Keratinocyte (primary cell): Measurements from ENCODE around the gene VWA5A. TPM values are rescaled to one million over a fixed set of nuclear protein-coding genes. Genes with fewer than 3 reads are reported as not detected.
A peak's percentile ranks its signal among the peaks of the same experiment; 100 is the strongest.

Source experiments
- DNase-seq: peaks from one replicate; pipeline ENCODE4 v3.0.0-alpha.2; 2011; ENCODE audit warnings: low read depth, missing footprints, low spot score
- FAIRE-seq: peaks from 2 replicates; lab custom pipeline; 2011; peaks lifted over from hg19 to GRCh38; lab: Jason Lieb, UNC
- H2AFZ ChIP-seq: 2 replicates; pipeline ENCODE4 v1.6.0; 2012; ENCODE audit warnings: low read length, control low read depth, inconsistent platforms; ENCODE audit not compliant: control insufficient read depth
- H3K27ac ChIP-seq: 2 replicates; pipeline ENCODE4 v1.5.1; 2011; ENCODE audit warnings: low read length; ENCODE audit not compliant: control insufficient read depth, insufficient read depth
- H3K27me3 ChIP-seq: 3 replicates; pipeline ENCODE4 v1.6.0; 2011; ENCODE audit warnings: low read length; ENCODE audit not compliant: control insufficient read depth, insufficient read depth; ENCODE audit errors: extremely low read depth
- H3K36me3 ChIP-seq, 2 experiments: 2 replicates in 1 of 2; 3 replicates in 1 of 2; pipeline ENCODE4 v1.5.1; 2011; ENCODE audit warnings: low read length in 2 of 2, mild to moderate bottlenecking in 1 of 2; ENCODE audit not compliant: control insufficient read depth in 2 of 2, insufficient read depth in 2 of 2; ENCODE audit errors: extremely low read depth in 1 of 2
- H3K4me1 ChIP-seq: 3 replicates; pipeline ENCODE4 v1.5.1; 2011; ENCODE audit warnings: low read length; ENCODE audit not compliant: control insufficient read depth, insufficient read depth; ENCODE audit errors: extremely low read depth
- H3K4me2 ChIP-seq: 3 replicates; pipeline ENCODE4 v1.6.0; 2011; ENCODE audit warnings: low read depth, low read length; ENCODE audit not compliant: control insufficient read depth, insufficient read depth; ENCODE audit errors: extremely low read depth
- H3K4me3 ChIP-seq, 3 experiments: fragments of 200-600 bp in 1 of 3; sonication (generic) in 1 of 3; 2 replicates in 2 of 3; 3 replicates in 1 of 3; pipeline ENCODE4 v1.5.1; 2011 to 2016; ENCODE audit warnings: low read length in 3 of 3, mild to moderate bottlenecking in 3 of 3, control low read depth in 2 of 3, inconsistent platforms in 1 of 3, low read depth in 1 of 3, mixed read lengths in 1 of 3, mixed run types in 1 of 3, moderate library complexity in 1 of 3; ENCODE audit not compliant: control insufficient read depth in 2 of 3, insufficient read depth in 2 of 3; ENCODE audit errors: extremely low read depth in 1 of 3
- H3K79me2 ChIP-seq: 2 replicates; pipeline ENCODE4 v1.6.0; 2012; ENCODE audit warnings: low read length; ENCODE audit not compliant: control insufficient read depth, insufficient read depth
- H3K9ac ChIP-seq: 3 replicates; pipeline ENCODE4 v1.6.0; 2011; ENCODE audit warnings: low read length; ENCODE audit not compliant: control insufficient read depth, insufficient read depth; ENCODE audit errors: extremely low read depth
- H3K9me1 ChIP-seq: 3 replicates; pipeline ENCODE4 v1.6.0; 2011; ENCODE audit warnings: low read length; ENCODE audit not compliant: control insufficient read depth, insufficient read depth; ENCODE audit errors: extremely low read depth
- H3K9me3 ChIP-seq: 2 replicates; pipeline ENCODE4 v1.5.1; 2012; ENCODE audit warnings: low read depth, low read length; ENCODE audit not compliant: control insufficient read depth
- H4K20me1 ChIP-seq: 3 replicates; pipeline ENCODE4 v1.6.0; 2011; ENCODE audit warnings: low read length; ENCODE audit not compliant: control insufficient read depth, insufficient read depth; ENCODE audit errors: extremely low read depth
- EZH2 ChIP-seq: IDR thresholded peaks from one replicate; pipeline ENCODE4 v1.6.1; 2012; ENCODE audit warnings: inconsistent platforms, mild to moderate bottlenecking, low read length, moderate library complexity
- dilution Hi-C: fragments of 300-500 bp; cut with MboI; formaldehyde crosslinking; loops from one replicate; pipeline ENCODE4 v1.7.0; 2020; ENCODE audit warnings: low sequenced_read_pairs; ENCODE audit not compliant: extremely low pct_ligation_motif_present
- polyA minus RNA-seq, 3 experiments: library from RNA; depleted of rRNA, polyadenylated mRNA; stranded (reverse); fragments of >200 nt; gene quantifications; 1 replicate in 1 of 3; 2 replicates in 1 of 3; 3 replicates in 1 of 3; pipeline ENCODE4 v1.2.3, GENCODE V29; 2011
- polyA plus RNA-seq, 5 experiments: library from polyadenylated mRNA; depleted of rRNA in 3 of 5; stranded (reverse) in 3 of 5; stranded (forward) in 1 of 5; unstranded in 1 of 5; fragments of >200 nt; gene quantifications; 1 replicate in 1 of 5; 2 replicates in 3 of 5; 3 replicates in 1 of 5; pipeline versions ENCODE4 v1.2.1 to v1.2.3, GENCODE V29; 2011 to 2012; ENCODE audit warnings: missing spikeins in 2 of 5, low read depth in 1 of 5, low replicate concordance in 1 of 5
- TF ChIP-seq, protein P1 (sequence below), 3 experiments: IDR thresholded peaks in 1 of 3; conservative IDR thresholded peaks in 1 of 3; optimal IDR thresholded peaks in 1 of 3; 2 replicates in 2 of 3; 3 replicates in 1 of 3; pipeline versions ENCODE3 to v1.5.1; 2011; ENCODE audit warnings: low read length in 3 of 3, mild to moderate bottlenecking in 3 of 3, moderate library complexity in 2 of 3, control low read depth in 1 of 3, inconsistent platforms in 1 of 3; ENCODE audit not compliant: insufficient read depth in 2 of 3; ENCODE audit errors: extremely low read depth in 1 of 3

Gene VWA5A, protein sequence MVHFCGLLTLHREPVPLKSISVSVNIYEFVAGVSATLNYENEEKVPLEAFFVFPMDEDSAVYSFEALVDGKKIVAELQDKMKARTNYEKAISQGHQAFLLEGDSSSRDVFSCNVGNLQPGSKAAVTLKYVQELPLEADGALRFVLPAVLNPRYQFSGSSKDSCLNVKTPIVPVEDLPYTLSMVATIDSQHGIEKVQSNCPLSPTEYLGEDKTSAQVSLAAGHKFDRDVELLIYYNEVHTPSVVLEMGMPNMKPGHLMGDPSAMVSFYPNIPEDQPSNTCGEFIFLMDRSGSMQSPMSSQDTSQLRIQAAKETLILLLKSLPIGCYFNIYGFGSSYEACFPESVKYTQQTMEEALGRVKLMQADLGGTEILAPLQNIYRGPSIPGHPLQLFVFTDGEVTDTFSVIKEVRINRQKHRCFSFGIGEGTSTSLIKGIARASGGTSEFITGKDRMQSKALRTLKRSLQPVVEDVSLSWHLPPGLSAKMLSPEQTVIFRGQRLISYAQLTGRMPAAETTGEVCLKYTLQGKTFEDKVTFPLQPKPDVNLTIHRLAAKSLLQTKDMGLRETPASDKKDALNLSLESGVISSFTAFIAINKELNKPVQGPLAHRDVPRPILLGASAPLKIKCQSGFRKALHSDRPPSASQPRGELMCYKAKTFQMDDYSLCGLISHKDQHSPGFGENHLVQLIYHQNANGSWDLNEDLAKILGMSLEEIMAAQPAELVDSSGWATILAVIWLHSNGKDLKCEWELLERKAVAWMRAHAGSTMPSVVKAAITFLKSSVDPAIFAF
- polyA plus RNA-seq (29.7 to 39.5 TPM (median 36.4 TPM) in 3 replicates), polyA minus RNA-seq (21.2 to 43.3 TPM (median 29.1 TPM) in 3 replicates)
- polyA plus RNA-seq (2011; ENCODE audit: low read depth), result 24.0 TPM
- 26.9 and 37.3 TPM in 2 replicates for polyA plus RNA-seq (2011; cell fraction: cytosol; rRNA removed)
- 55.8 and 60.7 TPM in 2 replicates for polyA plus RNA-seq (2011; cell fraction: nucleus; rRNA removed)
- polyA plus RNA-seq (2012; ENCODE audit: low replicate concordance), result 20.4 and 58.5 TPM in 2 replicates
- polyA minus RNA-seq (2011; cell fraction: cytosol; rRNA and poly(A)+ RNA removed), result 21.5 TPM
- 27.2 and 49.0 TPM in 2 replicates for polyA minus RNA-seq (2011; cell fraction: nucleus; rRNA and poly(A)+ RNA removed)

DNA sequence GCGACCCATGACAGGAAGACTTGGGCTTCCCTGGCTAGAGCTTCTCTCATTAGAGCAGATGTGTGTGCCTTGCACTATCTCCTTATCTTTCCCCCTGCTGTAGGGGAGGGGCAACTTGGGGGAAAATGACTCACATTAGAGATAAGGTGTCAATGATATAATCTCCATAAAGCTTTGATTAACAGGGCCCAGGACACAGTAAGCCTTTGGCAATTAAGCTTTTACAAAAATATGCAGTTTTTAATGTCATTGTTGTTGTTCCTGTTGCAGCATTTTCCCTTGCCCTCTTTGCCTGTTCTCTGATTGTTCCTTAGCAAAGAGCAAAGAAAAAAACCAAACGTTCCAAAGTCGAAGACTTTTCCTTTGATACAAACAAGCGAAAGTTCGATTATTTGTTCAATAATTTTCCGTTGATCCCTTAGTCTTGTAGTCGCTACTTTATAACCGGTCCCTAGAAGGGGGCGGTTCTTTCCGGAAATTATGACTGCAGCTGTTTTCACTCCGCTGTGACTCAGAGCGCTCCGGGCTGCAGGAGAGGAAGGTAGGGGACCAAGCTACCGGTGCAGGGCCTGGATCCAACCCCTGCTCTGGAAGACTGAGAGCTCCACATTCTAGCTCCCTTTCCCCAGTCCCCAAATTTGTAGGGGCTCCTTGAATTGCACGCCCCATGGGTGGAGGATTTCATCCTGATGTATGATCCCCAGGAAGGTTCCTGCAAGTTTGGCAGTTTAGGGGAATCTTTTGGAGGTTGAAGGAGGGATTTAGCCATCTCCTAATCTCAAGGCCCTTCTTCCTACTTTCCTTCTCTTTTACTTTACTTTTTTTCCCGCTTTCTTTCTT, at the start of gene VWA5A:
VWA5A (plus strand) TSS at position 509 of the 840 bp plus-strand sequence. CDS start 2,062 bp downstream, outside the sequence.
- Histone ChIP-seq H4K20me1 (no peaks in the 10 kb centered on the region), H3K4me3 (peak within 1 kb of the TSS; percentile 47 to 83 (median 72)), H2AFZ (peak within 1 kb of the TSS; percentile 87), H3K4me1 (peaks cover 13% of the 10 kb centered on the region), H3K4me2 (peak within 1 kb of the TSS; percentile 77), H3K79me2 (no peaks in the 10 kb centered on the region), H3K9me1 (no peaks in the 10 kb centered on the region), H3K27ac (peak within 1 kb of the TSS; percentile 49), H3K9me3 (no peaks in the 10 kb centered on the region), H3K9ac (peak within 1 kb of the TSS; percentile 48), H3K27me3 (no peaks in the 10 kb centered on the region), H3K36me3 (peaks cover 12 to 16% of the 10 kb centered on the region in 2 experiments)
- dilution Hi-C loops, result no loop called here
- DNase-seq (peak; percentile 33), FAIRE-seq (peak; percentile 75)
- TF ChIP-seq, protein P1, sequence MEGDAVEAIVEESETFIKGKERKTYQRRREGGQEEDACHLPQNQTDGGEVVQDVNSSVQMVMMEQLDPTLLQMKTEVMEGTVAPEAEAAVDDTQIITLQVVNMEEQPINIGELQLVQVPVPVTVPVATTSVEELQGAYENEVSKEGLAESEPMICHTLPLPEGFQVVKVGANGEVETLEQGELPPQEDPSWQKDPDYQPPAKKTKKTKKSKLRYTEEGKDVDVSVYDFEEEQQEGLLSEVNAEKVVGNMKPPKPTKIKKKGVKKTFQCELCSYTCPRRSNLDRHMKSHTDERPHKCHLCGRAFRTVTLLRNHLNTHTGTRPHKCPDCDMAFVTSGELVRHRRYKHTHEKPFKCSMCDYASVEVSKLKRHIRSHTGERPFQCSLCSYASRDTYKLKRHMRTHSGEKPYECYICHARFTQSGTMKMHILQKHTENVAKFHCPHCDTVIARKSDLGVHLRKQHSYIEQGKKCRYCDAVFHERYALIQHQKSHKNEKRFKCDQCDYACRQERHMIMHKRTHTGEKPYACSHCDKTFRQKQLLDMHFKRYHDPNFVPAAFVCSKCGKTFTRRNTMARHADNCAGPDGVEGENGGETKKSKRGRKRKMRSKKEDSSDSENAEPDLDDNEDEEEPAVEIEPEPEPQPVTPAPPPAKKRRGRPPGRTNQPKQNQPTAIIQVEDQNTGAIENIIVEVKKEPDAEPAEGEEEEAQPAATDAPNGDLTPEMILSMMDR (optimal IDR thresholded peaks at IDR 0.05 in 1 of 3, IDR thresholded peaks at IDR 0.05 in 1 of 3, conservative IDR thresholded peaks at IDR 0.05 in 1 of 3; ENCODE audit: extremely low read depth in 1 of 3, insufficient read depth in 2 of 3, low read length in 3 of 3), result no peak
- TF ChIP-seq EZH2, result no peak

DNA sequence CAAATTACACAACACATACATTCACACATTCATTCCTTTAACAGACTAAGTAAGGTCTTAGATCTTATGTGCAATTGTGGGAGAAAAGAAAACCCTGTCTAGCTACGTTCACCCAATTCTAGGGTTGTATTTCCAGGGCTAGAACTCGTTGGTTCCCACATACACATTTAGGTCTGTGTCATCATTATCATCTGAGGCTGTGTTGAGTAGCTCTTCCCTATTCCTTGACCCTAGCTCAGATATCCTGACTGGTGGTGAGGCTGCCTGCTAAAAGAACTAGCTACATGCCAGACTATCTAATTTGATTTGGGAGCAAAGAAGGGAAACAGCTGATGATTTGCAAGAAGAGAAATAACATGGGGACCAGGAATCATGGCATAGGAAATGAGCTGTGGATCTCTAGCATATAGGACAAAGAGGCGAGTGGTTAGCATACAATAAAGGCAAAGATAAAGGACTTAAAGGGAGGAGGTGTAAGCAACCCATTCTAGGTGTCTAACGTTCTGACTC, 46.6 kb upstream of the VWA5A start:
- no peak for FAIRE-seq

More for the DNA sequence above, 46.6 kb upstream of the VWA5A start:
- Histone ChIP-seq H3K4me2 (no peak overlapping the region), H3K9me3 (no peaks in the 10 kb centered on the region), H3K9me1 (no peaks in the 10 kb centered on the region), H3K4me3 (no peak overlapping the region), H3K79me2 (no peaks in the 10 kb centered on the region), H4K20me1 (no peaks in the 10 kb centered on the region), H3K36me3 (no peaks in the 10 kb centered on the region), H3K27ac (no peak overlapping the region), H3K9ac (no peak overlapping the region), H2AFZ (no peak overlapping the region), H3K4me1 (peaks cover 5% of the 10 kb centered on the region), H3K27me3 (no peaks in the 10 kb centered on the region)
- DNase-seq, result no peak
- dilution Hi-C loops, result no loop called here
- no peak for TF ChIP-seq EZH2
- TF ChIP-seq, protein P1 (optimal IDR thresholded peaks at IDR 0.05 in 1 of 3, IDR thresholded peaks at IDR 0.05 in 1 of 3, conservative IDR thresholded peaks at IDR 0.05 in 1 of 3; ENCODE audit: extremely low read depth in 1 of 3, insufficient read depth in 2 of 3, low read length in 3 of 3), result no peak
